Stimulated activated naive CD4-positive, alpha-beta T cell treated with Interleukin-2 at 50 U/mL for 16 hours (primary cell): ENCODE results near the gene WDR19.
"Not testable (repeated sequence)": the region's sequence is repeated elsewhere in the genome, so short reads cannot be mapped to it uniquely, and the experiment has no call there.

Source experiments
- DNase-seq: peaks from one replicate; lab custom pipeline; 2025; lab: John Stamatoyannopoulos, UW

Gene WDR19

DNA sequence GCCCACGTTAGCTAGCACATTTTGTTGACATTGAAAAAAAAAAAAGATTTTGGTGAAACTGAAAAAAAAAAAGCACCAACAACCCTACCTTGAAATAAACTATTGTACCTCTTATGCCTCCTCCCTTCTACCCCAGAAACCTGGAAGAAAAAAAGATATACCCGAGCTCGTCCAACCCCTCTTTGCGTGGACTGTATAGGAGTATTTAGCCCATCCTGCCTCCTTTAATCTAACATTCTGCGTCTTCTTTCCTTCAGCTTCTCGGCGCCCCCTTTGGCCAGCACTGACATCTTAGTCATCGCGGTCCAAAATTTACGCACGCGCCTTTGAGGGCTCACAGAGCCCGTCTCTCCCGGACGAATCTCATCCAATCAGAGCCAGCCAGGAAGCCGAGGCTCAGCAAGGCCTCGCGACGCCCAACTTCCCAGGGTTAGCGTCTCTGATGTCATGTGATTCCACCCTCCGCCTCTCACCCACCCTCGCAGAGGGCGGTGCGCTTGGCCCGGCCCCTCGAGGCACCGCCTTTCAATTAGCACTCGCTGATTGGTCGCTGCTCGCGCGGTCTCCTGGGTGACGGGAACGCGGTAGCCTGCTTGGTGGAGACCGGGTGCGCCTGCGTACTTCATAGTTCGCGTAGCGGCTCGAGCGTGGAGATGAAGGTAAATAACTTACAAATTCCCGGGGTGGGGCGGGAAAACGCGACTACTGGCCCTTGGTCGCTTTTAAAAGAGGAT is at the start of gene WDR19:
Gene WDR19, plus strand, starts transcription at position 625 of the 734 bp plus-strand sequence. Its CDS starts 29 bp downstream, at position 654.
- DNase-seq = peak; percentile 98

DNA sequence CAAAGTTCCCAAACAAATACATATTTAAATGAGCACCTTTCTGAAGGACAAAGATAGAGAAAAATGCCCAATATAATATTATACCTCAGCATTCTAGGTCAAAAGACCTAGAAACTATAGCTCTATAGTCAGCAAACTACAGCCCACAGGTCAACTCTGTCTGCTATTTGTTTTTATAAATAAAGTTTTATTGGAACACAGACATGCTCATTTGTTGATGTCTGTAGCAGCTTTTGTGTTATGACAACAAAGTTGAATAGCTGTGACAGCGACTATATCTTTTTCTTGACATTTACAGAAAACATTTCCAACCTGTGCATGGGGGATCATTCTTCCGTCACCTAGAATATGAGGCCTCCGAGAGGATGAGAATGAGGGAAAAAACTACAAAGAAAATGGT is 48.7 kb upstream of the WDR19 start:
- DNase-seq = no peak

DNA sequence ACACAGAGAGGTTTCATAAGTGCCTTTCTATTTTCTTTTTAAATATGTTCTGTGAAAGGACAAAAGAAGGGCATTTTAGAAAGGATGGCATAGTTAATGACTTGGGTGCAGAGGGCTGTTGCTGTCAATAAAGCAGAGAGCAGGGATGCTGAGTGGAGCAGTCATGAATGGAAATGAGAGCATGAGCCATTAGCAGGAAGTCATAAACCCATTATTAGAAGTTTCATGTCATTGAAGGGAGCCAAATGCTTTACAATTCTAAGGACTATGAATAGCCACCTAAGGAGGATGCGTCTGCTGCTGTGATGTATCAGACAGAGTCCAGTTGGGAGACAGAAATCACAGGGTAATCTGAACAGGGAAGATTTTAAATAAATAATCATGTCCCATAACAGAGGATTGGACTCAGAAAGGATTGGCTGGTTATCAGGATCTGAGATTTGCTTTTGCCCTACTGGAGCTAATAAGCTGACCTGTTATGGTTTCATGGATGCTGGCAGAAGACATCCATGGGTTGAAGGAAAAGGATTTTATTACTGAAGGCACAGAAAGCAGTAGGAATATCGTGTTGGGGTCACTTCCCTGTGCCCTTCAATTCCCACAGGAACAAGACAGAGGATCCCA is 47.5 kb upstream of the WDR19 start:
- DNase-seq = no peak

DNA sequence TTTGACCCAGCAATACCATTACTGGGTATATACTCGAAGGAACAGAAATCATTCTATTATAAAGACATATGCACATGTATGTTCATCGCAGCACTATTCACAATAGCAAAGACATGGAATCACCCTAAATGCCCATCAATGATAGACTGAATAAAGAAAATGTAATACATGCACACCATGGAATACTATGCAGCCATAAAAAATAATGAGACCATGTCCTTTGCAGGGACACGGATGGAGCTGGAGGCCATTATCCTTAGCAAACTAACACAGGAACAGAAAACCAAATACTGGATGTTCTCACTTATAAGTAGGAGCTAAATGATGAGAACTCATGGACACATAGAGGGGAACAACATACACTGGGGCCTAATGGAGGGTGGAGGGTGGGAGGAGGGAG is 44.1 kb upstream of the WDR19 start:
- not testable (repeated sequence) for DNase-seq

DNA sequence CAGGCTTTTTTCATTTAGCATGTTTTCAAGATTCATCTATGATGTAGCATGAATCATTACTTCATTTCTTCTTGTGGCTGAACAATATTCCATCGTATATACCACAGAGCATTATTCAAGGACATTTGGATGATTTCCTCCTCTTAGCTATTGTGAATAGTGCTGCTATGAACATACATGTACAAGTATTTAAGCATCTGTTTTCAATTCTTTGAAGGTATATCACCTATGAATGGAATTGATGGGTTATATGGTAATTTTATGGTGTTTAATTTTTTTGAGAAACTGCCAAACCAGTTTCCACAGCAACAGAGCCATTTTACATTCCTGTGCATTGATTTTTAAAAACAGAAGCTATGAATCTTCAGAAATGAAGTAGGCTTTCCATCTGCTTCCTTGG is 36.1 kb upstream of the WDR19 start:
- DNase-seq = no peak

DNA sequence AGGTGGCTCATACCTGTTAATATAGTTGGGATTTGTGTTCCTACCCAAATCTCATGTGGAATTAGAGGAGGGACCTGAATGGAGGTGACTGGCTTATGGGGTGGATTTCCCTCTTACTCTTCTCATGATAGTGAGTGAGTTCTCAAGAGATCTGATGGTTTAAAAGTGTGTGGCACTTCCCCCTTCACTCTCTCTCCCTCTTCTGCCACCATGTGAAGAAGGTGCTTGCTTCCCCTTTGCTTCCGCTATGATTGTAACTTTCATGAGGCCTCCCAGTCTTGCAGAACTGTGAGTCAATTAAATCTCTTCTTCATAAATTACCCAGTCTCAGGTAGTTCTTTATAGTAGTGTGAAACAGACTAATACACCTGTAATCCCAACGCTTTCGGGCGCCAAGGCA is 28.3 kb upstream of the WDR19 start:
- DNase-seq = no peak

DNA sequence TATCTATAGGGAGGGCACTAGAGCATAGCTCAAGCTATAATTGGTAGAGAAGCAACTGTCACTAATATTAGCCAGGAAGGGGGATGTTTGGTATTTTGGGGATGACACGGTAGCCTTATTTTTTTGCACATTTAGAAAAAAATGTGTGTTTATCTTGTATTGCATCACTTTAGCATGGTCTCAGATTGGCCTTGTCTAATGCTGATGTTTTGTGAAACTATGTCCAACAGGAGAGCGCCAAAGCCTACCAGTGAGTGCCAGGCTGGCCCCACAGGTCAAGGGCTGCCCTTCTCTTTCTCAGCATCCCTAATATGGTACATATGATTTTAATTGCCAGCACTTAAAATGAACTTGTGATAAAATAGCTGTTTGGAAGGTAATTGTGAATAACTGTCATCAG is 24.8 kb upstream of the WDR19 start:
- DNase-seq = no peak

DNA sequence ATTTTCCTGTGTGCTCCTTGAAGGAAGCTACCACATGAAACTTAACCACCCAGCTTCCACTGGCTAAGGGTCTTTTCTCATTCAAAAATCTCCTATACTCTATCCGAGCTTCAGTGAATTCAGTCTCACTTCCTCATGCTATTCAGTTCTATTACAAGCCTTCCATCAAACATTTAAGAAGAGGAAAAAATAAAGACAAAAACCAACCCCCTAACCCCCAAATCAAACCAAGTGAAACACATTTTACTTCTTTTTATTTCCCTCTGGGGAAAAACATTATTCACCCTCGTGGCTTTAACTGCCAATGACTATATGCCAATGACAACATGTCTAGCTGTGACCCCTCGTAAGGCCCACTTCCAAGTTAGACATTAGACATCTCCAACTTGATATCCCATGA is 16.2 kb upstream of the WDR19 start:
- DNase-seq = no peak

DNA sequence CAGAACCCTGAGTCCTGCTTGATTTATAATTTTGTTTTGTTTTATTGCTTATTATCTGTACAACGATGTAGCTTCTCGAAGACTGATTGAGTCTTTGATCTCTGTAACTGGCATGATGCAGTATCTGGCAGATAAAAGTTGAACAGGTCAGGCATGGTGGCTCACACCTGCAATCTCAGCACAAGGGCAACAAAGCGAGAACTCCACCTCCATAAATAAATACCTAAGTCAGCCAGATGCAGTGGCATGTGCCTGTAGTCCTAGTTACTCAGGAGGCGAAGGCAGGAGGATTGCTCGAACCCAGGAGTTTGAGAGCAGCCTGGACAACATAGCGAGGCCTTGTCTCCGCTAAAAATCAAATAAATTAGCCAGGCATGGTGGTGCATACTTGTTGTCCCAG is 15.7 kb upstream of the WDR19 start:
- DNase-seq = no peak

DNA sequence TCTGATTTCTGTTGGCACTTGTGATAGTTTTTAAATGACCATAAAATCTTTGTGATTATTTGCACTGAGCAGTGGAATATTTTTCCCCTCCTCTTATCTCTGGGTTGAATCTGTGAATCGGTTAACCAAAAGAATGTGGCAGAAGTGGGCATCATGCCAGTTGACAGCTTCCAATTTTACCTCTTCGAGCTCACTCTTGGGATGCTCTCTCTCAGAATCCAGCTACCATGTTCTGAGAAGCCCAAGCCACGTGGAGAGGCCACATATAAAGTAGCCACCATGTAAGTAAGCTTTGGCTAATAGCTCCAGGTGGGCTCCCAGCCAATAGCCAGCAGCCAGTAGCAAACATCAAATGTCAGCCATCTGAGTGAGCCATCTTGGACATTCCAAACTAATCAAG is 12.9 kb upstream of the WDR19 start:
- DNase-seq = no peak

DNA sequence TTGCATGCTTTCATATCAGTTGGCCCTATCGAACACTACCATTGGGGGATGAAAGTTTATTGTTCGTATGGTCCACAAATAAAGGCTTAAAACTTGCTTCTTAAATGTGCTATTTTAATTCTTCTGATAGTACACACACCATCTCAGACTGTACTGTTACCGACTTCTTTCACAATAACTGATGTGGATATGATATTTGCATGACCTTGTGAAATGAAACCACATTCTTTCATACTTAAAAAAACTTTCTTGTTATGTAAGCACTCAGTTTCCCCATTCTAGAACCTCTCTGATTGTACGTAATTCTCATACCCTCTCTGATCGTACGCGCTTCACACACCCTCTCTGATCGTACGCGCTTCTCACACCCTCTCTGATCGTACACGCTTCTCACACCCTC is 12.0 kb upstream of the WDR19 start:
- DNase-seq = no peak

DNA sequence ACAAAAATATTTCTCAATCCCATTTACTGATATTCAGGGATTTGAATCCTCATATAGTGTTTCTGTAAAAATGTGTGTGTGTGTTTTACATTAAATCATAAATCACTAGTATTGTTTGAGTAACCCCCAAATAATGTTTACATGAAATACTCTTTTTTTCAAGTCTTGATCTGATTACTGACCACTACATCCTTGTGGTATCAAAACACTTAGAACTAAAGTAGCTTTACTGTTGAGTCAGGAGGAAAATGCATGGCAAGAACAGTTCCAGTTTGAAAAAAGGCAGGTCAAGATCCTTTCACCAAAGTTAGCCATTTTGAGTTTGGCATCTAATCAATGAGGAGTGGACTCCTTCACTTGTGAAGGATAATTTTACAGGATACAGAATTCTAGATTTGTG is 3.6 kb upstream of the WDR19 start:
- DNase-seq = no peak

DNA sequence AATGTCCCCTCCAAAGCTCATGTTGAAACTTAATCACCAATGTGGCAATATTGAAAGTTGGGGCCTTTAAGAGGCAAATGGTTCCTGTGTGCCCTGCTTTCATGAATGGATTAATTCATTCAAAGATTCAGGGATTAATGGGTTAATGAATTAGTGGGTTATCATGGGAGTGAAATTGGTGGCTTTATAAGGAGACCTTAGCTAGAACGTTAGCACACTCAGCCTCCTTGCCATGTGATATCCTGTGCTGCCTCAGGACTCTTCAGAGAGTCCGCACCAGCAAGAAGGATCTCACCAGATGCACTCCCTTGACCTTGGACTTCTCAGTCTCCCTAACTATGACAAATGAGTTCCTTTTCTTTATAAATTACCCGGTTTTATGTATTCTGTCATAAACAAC is 2.6 kb upstream of the WDR19 start:
- no peak for DNase-seq

DNA sequence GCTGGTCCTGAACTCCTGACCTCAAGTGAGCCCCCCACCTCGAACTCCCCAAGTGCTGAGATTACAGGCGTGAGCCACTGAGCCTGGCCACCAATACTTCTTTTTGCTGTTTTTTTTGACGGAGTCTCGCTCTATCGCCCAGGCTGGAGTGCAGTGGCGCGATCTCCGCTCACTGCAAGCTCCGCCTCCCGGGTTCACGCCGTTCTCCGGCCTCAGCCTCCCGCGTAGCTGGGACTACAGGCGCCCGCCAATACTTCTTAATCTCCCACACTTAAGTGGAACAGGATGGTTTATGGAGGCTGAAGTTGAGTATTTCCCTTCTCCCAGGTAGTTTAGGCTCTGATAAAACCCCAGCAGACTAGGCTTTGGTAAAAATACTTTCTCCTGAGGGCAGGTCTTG is 1.7 kb upstream of the WDR19 start:
- DNase-seq = not testable (repeated sequence)

DNA sequence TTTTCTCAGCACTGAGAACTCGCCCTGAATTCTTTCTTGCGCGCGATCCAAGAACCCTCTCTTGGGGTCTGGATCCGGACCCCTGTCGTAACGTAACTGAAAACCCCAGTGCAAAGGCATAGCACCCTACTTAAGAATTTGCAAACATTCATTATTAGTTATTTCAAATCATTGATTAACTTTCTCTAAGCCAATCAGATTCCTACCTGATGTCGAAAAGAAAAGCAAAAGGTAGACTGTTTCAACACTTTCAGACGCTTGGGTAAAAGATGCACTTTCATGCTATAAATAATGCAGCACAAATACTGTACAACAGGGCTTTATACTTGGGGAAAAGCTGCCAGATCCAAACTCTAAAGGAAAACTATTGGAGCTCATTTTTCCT is 817 bp upstream of the WDR19 start:
- no peak for DNase-seq

DNA sequence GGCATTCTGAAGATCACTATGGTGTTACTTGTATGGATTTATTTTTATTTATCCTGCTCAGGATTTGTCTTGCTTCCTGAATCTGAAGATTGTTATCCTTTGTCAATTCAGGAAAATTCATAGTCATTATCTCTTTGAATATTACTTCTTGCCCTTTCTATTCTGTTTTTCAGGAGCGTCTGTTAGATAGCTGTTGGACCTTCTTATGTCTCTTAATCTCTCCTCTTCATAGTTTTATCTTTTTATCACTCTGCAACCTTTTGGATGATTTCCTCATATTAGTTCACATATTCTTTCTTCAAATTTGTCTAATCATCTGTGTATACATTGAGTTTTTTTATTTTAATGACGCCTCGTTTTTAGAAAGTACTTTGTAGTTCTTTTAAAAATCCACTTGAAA is 19.6 kb downstream of the WDR19 start:
- no peak for DNase-seq

DNA sequence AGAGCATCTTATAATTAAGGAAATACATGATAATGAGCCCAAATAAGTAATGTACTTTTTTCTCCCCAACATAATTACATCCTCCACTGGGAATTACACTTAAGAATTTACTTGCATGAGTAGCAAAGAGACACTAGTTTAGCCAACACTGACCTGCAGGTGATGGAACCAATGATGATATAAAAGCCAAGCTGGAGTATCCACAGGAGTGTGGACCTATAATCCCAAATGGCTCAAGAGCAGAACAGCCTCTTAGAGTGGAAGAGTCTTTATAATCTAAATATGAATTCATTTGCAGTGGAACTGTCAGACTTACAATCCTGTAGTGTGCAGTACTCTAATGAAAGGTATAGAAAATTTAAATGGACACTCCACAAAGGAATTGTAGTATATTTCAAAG is 22.2 kb downstream of the WDR19 start:
- no peak for DNase-seq

DNA sequence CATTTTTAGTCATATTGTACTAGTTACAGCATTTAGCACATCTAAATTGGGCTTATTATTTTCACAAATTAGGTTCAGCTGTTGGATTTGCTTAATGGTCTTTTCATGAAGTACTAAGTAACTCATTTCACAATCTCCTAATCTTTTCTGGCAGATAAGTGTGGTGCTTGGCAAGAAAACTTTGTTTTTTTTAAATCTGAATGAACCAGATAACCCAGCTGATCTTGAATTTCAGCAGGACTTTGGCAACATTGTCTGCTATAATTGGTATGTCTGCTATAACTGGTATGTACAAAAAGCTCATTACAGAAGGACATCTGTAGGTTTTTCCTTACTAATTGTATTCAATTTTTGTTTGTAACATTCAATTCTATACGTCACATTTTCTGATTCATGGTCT is 22.7 kb downstream of the WDR19 start:
- DNase-seq = no peak

DNA sequence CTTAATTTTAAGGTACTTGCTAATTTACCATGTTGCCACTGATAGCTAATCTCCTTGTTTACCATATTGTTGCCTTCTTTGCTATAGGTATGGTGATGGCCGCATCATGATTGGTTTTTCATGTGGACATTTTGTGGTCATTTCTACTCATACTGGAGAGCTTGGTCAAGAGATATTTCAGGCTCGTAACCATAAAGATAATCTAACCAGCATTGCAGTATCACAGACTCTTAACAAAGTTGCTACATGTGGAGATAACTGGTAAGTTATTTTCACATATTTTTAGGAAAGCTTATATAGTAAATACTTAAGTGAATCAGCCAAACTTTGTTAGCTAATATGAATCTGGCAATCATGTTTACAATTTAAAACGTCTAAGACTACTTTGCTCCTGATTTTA is 23.1 kb downstream of the WDR19 start:
- no peak for DNase-seq

DNA sequence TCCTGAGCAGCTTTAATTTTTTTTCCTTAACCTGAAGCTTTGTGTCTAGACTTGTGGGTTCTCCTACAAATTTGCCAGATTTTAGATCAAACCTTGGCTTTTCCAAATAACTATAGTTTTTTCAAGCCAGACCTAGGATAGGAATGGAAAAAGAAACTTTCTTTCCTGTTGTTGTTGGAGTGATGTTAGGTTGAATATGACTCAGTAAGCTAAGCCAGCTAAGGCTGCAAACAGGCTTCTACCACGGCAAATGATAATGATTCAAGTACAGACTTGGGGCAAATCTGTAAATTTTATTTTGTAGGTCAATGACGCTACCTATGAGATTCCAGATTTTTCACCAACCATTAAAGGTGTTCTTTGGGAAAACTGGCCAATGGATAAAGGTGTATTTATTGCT is 45.6 kb downstream of the WDR19 start:
- no peak for DNase-seq

DNA sequence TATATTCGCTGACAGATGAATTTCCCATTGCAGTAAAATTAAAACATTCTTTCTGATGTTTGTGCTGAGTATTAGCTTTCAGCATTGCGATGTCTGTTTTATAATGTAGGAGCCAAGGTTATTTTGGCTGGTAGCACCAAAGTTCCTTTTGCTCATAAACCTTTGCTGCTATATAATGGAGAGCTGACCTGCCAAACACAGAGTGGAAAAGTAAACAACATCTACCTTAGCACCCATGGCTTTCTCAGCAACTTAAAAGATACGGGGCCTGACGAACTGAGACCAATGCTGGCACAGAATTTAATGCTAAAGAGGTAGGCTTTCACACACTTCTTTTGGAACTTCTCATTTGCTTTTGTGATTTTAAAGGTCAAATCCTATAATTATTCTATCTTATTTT is 46.0 kb downstream of the WDR19 start:
- no peak for DNase-seq

DNA sequence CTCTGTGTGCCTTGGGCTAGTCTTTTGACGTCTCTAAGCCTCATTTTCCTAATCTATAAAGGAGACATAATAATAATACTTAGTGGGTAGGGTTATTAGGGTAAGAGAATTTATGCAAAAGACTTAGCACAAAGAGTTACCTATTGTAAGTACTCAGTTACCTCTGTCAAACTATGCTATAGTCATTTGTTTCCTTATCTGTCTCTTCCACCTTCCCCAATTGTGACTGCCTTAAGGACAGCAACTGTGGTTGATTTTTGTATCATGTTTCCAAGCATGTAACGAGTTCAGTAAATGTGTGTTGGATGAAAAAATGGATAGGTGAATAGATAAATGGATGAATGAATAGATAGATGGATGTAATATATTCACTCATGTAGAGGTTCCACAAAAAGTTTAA is 48.1 kb downstream of the WDR19 start:
- DNase-seq = no peak

DNA sequence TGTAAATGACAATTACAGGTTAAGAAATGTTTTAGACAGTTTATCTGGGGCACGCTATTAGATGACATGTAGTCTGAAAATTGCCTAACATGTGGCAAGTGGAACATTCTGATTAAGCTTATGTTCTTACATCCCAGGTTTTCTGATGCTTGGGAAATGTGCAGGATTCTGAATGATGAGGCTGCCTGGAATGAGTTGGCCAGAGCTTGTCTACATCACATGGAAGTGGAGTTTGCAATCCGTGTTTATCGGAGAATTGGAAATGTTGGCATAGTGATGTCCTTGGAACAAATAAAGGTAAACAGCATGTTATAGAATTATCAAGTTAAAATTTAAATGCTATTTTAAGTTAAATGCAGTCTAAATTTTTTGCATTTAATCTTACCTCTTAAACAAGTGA is 49.3 kb downstream of the WDR19 start:
- no peak for DNase-seq

DNA sequence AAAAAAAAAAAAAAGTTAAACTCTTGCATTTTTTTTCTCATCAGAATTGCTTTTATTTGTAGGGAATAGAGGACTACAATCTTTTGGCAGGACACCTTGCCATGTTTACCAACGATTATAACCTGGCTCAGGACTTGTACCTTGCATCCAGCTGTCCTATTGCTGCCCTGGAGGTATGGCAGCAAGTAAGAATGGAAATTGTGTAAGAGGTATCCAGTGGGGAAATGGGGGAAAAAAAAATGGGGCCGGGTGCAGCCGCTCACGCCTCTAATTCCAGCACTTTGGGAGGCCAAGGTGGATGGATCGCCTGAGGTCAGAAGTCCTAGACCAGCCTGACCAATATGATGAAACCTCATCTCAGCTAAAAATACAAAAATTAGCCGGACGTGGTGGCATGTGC is 49.8 kb downstream of the WDR19 start:
- DNase-seq = no peak
